Measurements from ENCODE around the gene FGF7.

The FGF7 gene

GRCh38 chr15:49423021-49423420, at the start of gene FGF7:
FGF7 (plus strand) TSS chr15:49423242; CDS start chr15:49424298, 1,056 bp downstream.
- Histone ChIP-seq H3K4me1 (ENCODE audit: low read length) (no peaks in the 10 kb centered on the region), H3K9ac (ENCODE audit: low read length) (no peak within 1 kb of the TSS), H2AFZ (ENCODE audit: low read length) (no peak within 1 kb of the TSS), H3K27me3 (replicated peaks; ENCODE audit: insufficient read depth, low read length) (no peaks in the 10 kb centered on the region), H3K36me3 (replicated peaks; ENCODE audit: insufficient read depth, low read length) (no peaks in the 10 kb centered on the region), H3K79me2 (ENCODE audit: low read length) (no peaks in the 10 kb centered on the region), H3K4me3 (ENCODE audit: low read length) (no peak within 1 kb of the TSS), H3K9me2 (replicated peaks; ENCODE audit: insufficient read depth, low read length) (no peaks in the 10 kb centered on the region), H4K20me1 (ENCODE audit: insufficient read depth, low read length) (no peaks in the 10 kb centered on the region), H3K27ac (ENCODE audit: low read length) (no peak within 1 kb of the TSS), H3K9me3 (replicated peaks; ENCODE audit: insufficient read depth, low read length) (no peaks in the 10 kb centered on the region), H3F3A (ENCODE audit: insufficient read depth, low read length) (no peaks in the 10 kb centered on the region), H3K4me2 (ENCODE audit: low read depth, low read length) (0 out of 2 replicates have a peak within 1 kb of the TSS, but pooled peaks have one; percentile 0)
- TF ChIP-seq EZH2phosphoT487 (IDR thresholded peaks at IDR 0.05; ENCODE audit: low read length) (no peak), EZH2 (optimal IDR thresholded peaks at IDR 0.05; ENCODE audit: low read depth, low read length) (no peak), CTCF (IDR thresholded peaks at IDR 0.05; ENCODE audit: low read length) (no peak)
- DNase-seq, result no peak

- no peak overlapping the region for H3K9ac ChIP-seq (ENCODE audit: low read length)
- H4K20me1 ChIP-seq (ENCODE audit: insufficient read depth, low read length), result no peaks in the 10 kb centered on the region
- H3K27me3 ChIP-seq (replicated peaks; ENCODE audit: insufficient read depth, low read length), result no peaks in the 10 kb centered on the region
- H3K36me3 ChIP-seq (replicated peaks; ENCODE audit: insufficient read depth, low read length), result no peaks in the 10 kb centered on the region
- no peaks in the 10 kb centered on the region for H3K9me3 ChIP-seq (replicated peaks; ENCODE audit: insufficient read depth, low read length)
- no peaks in the 10 kb centered on the region for H3K79me2 ChIP-seq (ENCODE audit: low read length)
- DNase-seq, result no peak
- H3K4me1 ChIP-seq (ENCODE audit: low read length), result peaks cover 24% of the 10 kb centered on the region
- H2AFZ ChIP-seq (ENCODE audit: low read length), result no peak overlapping the region
- no peak overlapping the region for H3K4me3 ChIP-seq (ENCODE audit: low read length)
- no peaks in the 10 kb centered on the region for H3K9me2 ChIP-seq (replicated peaks; ENCODE audit: insufficient read depth, low read length)
- TF ChIP-seq CTCF (IDR thresholded peaks at IDR 0.05; ENCODE audit: low read length) (no peak), EZH2 (optimal IDR thresholded peaks at IDR 0.05; ENCODE audit: low read depth, low read length) (no peak)
- H3F3A ChIP-seq (ENCODE audit: insufficient read depth, low read length), result no peaks in the 10 kb centered on the region
- no peak overlapping the region for H3K4me2 ChIP-seq (ENCODE audit: low read depth, low read length)
- H3K27ac ChIP-seq (ENCODE audit: low read length), result no peak overlapping the region
Measured at GRCh38 chr15:49379996-49380395, 43.0 kb upstream of the FGF7 start.

- Histone ChIP-seq H3K27ac (ENCODE audit: low read length) (no peak overlapping the region), H3K27me3 (replicated peaks; ENCODE audit: insufficient read depth, low read length) (no peaks in the 10 kb centered on the region), H3K4me3 (ENCODE audit: low read length) (no peak overlapping the region), H4K20me1 (ENCODE audit: insufficient read depth, low read length) (no peaks in the 10 kb centered on the region), H3F3A (ENCODE audit: insufficient read depth, low read length) (no peaks in the 10 kb centered on the region), H3K9me2 (replicated peaks; ENCODE audit: insufficient read depth, low read length) (no peaks in the 10 kb centered on the region), H3K9ac (ENCODE audit: low read length) (no peak overlapping the region), H3K4me1 (ENCODE audit: low read length) (peaks cover 24% of the 10 kb centered on the region), H3K9me3 (replicated peaks; ENCODE audit: insufficient read depth, low read length) (no peaks in the 10 kb centered on the region), H3K36me3 (replicated peaks; ENCODE audit: insufficient read depth, low read length) (no peaks in the 10 kb centered on the region), H2AFZ (ENCODE audit: low read length) (no peak overlapping the region), H3K79me2 (ENCODE audit: low read length) (no peaks in the 10 kb centered on the region), H3K4me2 (ENCODE audit: low read depth, low read length) (no peak overlapping the region)
- DNase-seq, result no peak
- TF ChIP-seq EZH2 (optimal IDR thresholded peaks at IDR 0.05; ENCODE audit: low read depth, low read length), result no peak
- no peak for TF ChIP-seq CTCF (IDR thresholded peaks at IDR 0.05; ENCODE audit: low read length)
- no peak for TF ChIP-seq EZH2phosphoT487 (IDR thresholded peaks at IDR 0.05; ENCODE audit: low read length)
Measured at GRCh38 chr15:49380912-49381311, 42.1 kb upstream of the FGF7 start.

Data from MM.1S (cell line).